ENCODE data around the gene FAM114A2. TPM values are rescaled to one million over a fixed set of nuclear protein-coding genes. Genes with fewer than 3 reads are reported as not detected.

Gene FAM114A2
- total and polyA plus RNA-seq, 2 donors, result 14.1 to 38.3 TPM

GRCh38 chr5:153952057-153952456, 86.7 kb downstream of the FAM114A2 start:
- DNase-seq (ENCODE audit: low read depth in 6 of 9, low spot score in 9 of 9), result no peak
- 90% methylated on average over 1 of the region's 1 CpG for WGBS
- no peak overlapping the region for H3K27ac ChIP-seq (ENCODE audit: low read depth in 1 of 2, low read length in 1 of 2)
- H3K27me3 ChIP-seq (ENCODE audit: control insufficient read depth in 2 of 2, insufficient read depth in 1 of 2, low read length in 1 of 2), result no peaks in the 10 kb centered on the region
- H3K4me1 ChIP-seq (ENCODE audit: control insufficient read depth in 2 of 2, insufficient read depth in 2 of 2, low read length in 2 of 2), result no peaks in the 10 kb centered on the region
- no peak overlapping the region for H3K4me3 ChIP-seq (ENCODE audit: low read length in 2 of 2)
- no peaks in the 10 kb centered on the region for H3K36me3 ChIP-seq (ENCODE audit: control insufficient read depth in 2 of 2, insufficient read depth in 2 of 2, low read length in 1 of 2)
- H3K9me3 ChIP-seq (ENCODE audit: control insufficient read depth in 2 of 2, insufficient read depth in 1 of 2, low read length in 1 of 2), result no peaks in the 10 kb centered on the region

DNA sequence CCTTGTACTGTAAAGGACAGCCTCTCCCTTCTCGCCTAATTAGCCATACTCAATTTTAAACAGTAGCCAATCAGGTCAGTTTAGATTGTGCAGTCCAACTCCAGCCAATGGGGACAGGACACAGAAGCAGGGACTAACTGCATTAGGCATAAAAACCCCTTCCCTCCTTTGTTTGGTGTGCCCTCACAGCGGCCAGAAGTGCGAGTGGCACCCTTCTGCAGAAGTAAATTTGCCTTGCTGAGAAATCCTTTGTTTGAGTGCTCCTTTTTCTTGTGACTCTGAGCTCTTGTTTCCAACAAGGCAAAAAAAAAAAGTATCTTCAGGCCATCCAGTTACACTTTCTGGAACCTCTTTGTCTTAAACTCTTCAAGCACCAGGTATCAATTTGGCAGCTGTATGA, 97.4 kb downstream of the FAM114A2 start:
- no peak for DNase-seq (ENCODE audit: low read depth in 6 of 9, low spot score in 9 of 9)
- Histone ChIP-seq H3K4me1 (ENCODE audit: control insufficient read depth in 2 of 2, insufficient read depth in 2 of 2, low read length in 2 of 2) (no peaks in the 10 kb centered on the region), H3K4me3 (ENCODE audit: low read length in 2 of 2) (no peak overlapping the region), H3K9me3 (ENCODE audit: control insufficient read depth in 2 of 2, insufficient read depth in 1 of 2, low read length in 1 of 2) (peaks cover 1 to 4% of the 10 kb centered on the region in 2 donors), H3K27me3 (ENCODE audit: control insufficient read depth in 2 of 2, insufficient read depth in 1 of 2, low read length in 1 of 2) (no peaks in the 10 kb centered on the region), H3K27ac (ENCODE audit: low read depth in 1 of 2, low read length in 1 of 2) (no peak overlapping the region), H3K36me3 (ENCODE audit: control insufficient read depth in 2 of 2, insufficient read depth in 2 of 2, low read length in 1 of 2) (no peaks in the 10 kb centered on the region)
- 95% methylated on average over 3 of the region's 3 CpGs for WGBS

Other genes with a start within 250 kb of the FAM114A2 start
- 24.2 TPM for gene MFAP3, start 57 bp upstream of the FAM114A2 start, total RNA-seq
- gene MFAP3, start 57 bp upstream of the FAM114A2 start, polyA plus RNA-seq, result 3.5 TPM
- 8.7 TPM for gene GALNT10, start 151.8 kb upstream of the FAM114A2 start, total RNA-seq
- gene GALNT10, start 151.8 kb upstream of the FAM114A2 start, polyA plus RNA-seq, result 9.7 TPM

Data from thymus (tissue), 11 donors.